H1 (cell line): Measurements from ENCODE around the gene ZSCAN12. TPM values are rescaled to one million over a fixed set of nuclear protein-coding genes. Genes with fewer than 3 reads are reported as not detected.

ENCODE experiments used
- ASH2L ChIP-seq: fragments of 200-600, 300-600 bp; sonication (generic); IDR thresholded peaks from one replicate; pipeline ENCODE4 v1.7.1; 2017; ENCODE audit warnings: low read length
- BACH1 ChIP-seq: IDR thresholded peaks from 2 replicates; pipeline ENCODE4 v1.6.1; 2012; ENCODE audit warnings: low read length, improper control_type of control experiment
- CREB1 ChIP-seq: IDR thresholded peaks from 2 replicates; pipeline ENCODE4 v1.6.1; 2012; ENCODE audit warnings: inconsistent platforms
- RAD21 ChIP-seq, 2 experiments: IDR thresholded peaks in 1 of 2; conservative IDR thresholded peaks in 1 of 2; 2 replicates each; pipeline ENCODE4 v1.6.1; 2011; ENCODE audit warnings: low read depth in 2 of 2, low read length in 2 of 2, improper control_type of control experiment in 1 of 2, inconsistent platforms in 1 of 2, mild to moderate bottlenecking in 1 of 2, moderate library complexity in 1 of 2
- RXRA ChIP-seq: IDR thresholded peaks from 2 replicates; pipeline ENCODE4 v1.6.1; 2011; ENCODE audit warnings: low read depth, mild to moderate bottlenecking, low read length, moderate library complexity; ENCODE audit not compliant: insufficient read depth
- SIX5 ChIP-seq: IDR thresholded peaks from 2 replicates; pipeline ENCODE4 v1.6.1; 2011; ENCODE audit warnings: mild to moderate bottlenecking, low read depth, low read length
- polyA plus RNA-seq, 7 experiments: library from polyadenylated mRNA; depleted of rRNA in 3 of 7; stranded (reverse) in 5 of 7; unstranded in 2 of 7; fragments of >200 nt in 5 of 7; fragments of 200-250 nt in 2 of 7; gene quantifications; 1 replicate in 5 of 7; 2 replicates in 1 of 7; 4 replicates in 1 of 7; pipeline versions ENCODE4 v1.2.1 to v1.2.3, GENCODE V29; 2011 to 2013; ENCODE audit warnings: missing spikeins in 2 of 7, mixed read lengths in 2 of 7
- total RNA-seq: library from RNA; stranded (reverse); fragmentation: NEBNext Ultra II Directional; extraction: Animal tissue kit (Norgen Biotek cat#: 25700); gene quantifications from 2 replicates; pipeline ENCODE4 v1.2.1, GENCODE V29; 2021
- TF ChIP-seq, protein P1 (sequence below), 3 experiments: IDR thresholded peaks; 1 replicate in 2 of 3; 2 replicates in 1 of 3; pipeline versions ENCODE4 v1.5.1 to v1.6.1; 2011; ENCODE audit warnings: low read length in 3 of 3, mild to moderate bottlenecking in 3 of 3, inconsistent platforms in 2 of 3, low read depth in 1 of 3, moderate library complexity in 1 of 3; ENCODE audit not compliant: insufficient read depth in 1 of 3; ENCODE audit errors: control extremely low read depth in 1 of 3

ZSCAN12 gene
- total and polyA plus RNA-seq, 2 of the 8 experiments (the other 6 are each of a cell fraction or from before 2014, with no cell fraction given) = 2.2 to 9.6 TPM

DNA sequence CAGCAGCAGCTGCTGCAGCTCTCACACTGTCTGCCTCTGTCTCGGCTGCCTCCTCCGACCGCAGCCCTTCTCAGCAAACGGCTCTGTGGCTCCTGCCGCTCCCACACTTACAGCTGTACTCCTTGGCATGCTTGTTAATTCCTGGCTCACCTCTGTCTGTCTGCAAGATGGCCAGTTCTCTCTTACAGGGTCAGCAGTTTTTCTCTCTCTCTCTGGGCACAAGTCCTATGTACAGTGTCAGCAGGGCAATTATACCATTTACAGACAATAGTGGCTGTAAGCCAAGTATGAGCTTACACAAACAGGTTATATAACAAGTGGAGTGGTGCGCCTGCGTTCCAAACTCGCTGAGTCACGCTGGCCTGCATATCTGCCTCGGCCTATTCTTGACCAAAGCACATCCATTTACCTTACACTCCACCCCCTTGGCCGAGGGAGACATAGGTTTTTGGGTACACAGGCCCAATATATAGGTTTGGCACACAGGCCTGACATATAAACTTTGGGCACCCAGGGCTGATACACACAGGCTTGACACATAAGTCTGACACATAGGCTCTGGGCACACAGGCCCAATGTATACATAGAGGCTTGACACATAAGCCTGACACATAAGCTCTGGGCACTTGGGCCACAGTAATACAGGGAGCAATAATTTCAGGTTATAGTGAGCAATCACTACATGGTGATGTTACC is 45.4 kb downstream of the ZSCAN12 start (continued):
- TF ChIP-seq, protein P1, sequence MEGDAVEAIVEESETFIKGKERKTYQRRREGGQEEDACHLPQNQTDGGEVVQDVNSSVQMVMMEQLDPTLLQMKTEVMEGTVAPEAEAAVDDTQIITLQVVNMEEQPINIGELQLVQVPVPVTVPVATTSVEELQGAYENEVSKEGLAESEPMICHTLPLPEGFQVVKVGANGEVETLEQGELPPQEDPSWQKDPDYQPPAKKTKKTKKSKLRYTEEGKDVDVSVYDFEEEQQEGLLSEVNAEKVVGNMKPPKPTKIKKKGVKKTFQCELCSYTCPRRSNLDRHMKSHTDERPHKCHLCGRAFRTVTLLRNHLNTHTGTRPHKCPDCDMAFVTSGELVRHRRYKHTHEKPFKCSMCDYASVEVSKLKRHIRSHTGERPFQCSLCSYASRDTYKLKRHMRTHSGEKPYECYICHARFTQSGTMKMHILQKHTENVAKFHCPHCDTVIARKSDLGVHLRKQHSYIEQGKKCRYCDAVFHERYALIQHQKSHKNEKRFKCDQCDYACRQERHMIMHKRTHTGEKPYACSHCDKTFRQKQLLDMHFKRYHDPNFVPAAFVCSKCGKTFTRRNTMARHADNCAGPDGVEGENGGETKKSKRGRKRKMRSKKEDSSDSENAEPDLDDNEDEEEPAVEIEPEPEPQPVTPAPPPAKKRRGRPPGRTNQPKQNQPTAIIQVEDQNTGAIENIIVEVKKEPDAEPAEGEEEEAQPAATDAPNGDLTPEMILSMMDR (IDR thresholded peaks at IDR 0.05; ENCODE audit: control extremely low read depth in 1 of 3, insufficient read depth in 1 of 3, low read depth in 1 of 3, low read length in 3 of 3) = no peak
- no peak for TF ChIP-seq BACH1
- TF ChIP-seq RXRA = no peak
- no peak for TF ChIP-seq CREB1
- TF ChIP-seq ASH2L = no peak
- no peak for TF ChIP-seq RAD21 (IDR thresholded peaks at IDR 0.05 in 1 of 2, conservative IDR thresholded peaks at IDR 0.05 in 1 of 2; ENCODE audit: low read depth in 2 of 2, low read length in 2 of 2)
- no peak for TF ChIP-seq SIX5
- TF ChIP-seq, all 59 proteins: peak for 0
